Measurements from ENCODE around the gene TCP11. TPM values are rescaled to one million over a fixed set of nuclear protein-coding genes. Genes with fewer than 3 reads are reported as not detected.

Gene TCP11
- total and polyA plus RNA-seq, 4 donors = 0.16 to 1.7 (median 0.56) TPM

DNA sequence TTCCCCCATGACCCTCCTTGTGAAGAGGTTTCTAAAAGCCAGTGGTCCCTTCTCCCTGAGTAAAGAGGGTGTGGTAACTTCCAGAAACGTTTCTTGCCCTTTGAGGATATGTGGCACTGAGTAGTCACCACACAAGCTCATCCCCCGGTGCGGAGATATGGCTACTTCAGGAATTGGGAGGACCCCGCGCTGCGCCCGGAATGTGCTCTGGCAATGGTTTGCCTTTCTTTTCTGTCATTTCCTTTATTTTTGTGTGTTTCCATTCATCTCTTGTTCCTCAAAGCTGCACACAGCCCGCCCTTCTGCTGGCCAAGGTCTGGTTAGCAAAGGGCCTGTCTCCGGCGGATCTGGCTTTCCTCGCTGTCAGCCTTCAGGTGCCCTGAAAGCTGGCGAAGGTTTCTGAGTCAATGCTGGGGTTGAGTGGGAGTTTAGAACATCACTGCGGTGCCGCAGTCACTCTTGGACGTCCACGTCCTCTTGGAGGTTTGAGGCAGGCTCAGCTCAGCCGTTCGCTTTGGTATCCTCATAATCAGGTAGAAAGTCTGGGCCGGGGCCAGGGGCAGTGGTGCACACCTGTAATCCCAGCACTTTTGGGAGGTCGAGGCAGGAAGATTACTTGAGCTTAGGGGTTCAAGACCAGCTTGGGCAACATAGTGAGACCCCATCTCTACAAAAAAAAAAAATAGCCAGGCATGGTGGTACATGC, 67.2 kb downstream of the TCP11 start:
- DNase-seq (no peak), ATAC-seq (ENCODE audit: insufficient read depth, low FRiP score) (no peak)
- peaks cover 0 to 4% (median 0%) of the 10 kb centered on the region in 5 donors for H3K4me1 ChIP-seq (ENCODE audit: control insufficient read depth in 5 of 5, insufficient read depth in 5 of 5, low read length in 5 of 5)
- H3K27me3 ChIP-seq (ENCODE audit: control insufficient read depth in 3 of 3, insufficient read depth in 3 of 3, low read length in 2 of 3) = no peaks in the 10 kb centered on the region
- WGBS, 2 donors = 94 to 96% methylated on average over 20 of the region's 20 CpGs
- no peak overlapping the region for H3K4me3 ChIP-seq
- H3K9me3 ChIP-seq (ENCODE audit: control insufficient read depth in 4 of 4, insufficient read depth in 3 of 4, low read length in 3 of 4) = no peaks in the 10 kb centered on the region
- TF ChIP-seq, protein P1, sequence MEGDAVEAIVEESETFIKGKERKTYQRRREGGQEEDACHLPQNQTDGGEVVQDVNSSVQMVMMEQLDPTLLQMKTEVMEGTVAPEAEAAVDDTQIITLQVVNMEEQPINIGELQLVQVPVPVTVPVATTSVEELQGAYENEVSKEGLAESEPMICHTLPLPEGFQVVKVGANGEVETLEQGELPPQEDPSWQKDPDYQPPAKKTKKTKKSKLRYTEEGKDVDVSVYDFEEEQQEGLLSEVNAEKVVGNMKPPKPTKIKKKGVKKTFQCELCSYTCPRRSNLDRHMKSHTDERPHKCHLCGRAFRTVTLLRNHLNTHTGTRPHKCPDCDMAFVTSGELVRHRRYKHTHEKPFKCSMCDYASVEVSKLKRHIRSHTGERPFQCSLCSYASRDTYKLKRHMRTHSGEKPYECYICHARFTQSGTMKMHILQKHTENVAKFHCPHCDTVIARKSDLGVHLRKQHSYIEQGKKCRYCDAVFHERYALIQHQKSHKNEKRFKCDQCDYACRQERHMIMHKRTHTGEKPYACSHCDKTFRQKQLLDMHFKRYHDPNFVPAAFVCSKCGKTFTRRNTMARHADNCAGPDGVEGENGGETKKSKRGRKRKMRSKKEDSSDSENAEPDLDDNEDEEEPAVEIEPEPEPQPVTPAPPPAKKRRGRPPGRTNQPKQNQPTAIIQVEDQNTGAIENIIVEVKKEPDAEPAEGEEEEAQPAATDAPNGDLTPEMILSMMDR (IDR thresholded peaks at IDR 0.05; ENCODE audit: control extremely low read depth, extremely low read depth) = no peak
- H3K9ac ChIP-seq (ENCODE audit: insufficient read depth in 1 of 2, low read length in 2 of 2) = no peak overlapping the region
- H3K36me3 ChIP-seq (ENCODE audit: control insufficient read depth in 4 of 4, insufficient read depth in 4 of 4, low read length in 4 of 4) = peaks cover 0 to 50% (median 5%) of the 10 kb centered on the region in 4 donors
- H3K27ac ChIP-seq (ENCODE audit: low read depth in 1 of 2, low read length in 1 of 2) = no peak overlapping the region

DNA sequence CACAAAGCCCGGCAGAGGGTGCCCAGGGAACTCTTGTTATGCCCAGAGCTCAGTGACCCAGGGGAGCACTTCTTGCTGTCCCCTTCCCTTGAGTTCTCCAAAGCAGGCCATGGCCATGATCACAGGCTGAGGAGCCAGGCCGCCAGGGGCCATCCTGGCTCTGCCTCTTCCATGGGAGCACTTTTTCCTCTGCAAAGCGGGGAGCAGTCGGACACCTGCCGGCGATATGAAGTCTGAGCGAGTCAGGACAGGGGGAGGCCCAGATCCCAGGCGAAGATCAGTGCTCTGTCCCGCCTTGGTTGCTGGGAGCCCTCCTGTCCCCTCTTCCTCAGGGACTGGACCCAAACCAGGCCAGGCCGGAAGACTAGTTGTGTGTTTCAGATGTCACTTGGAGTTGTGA, 67.9 kb downstream of the TCP11 start:
- DNase-seq = no peak
- TF ChIP-seq, protein P1 (IDR thresholded peaks at IDR 0.05; ENCODE audit: control extremely low read depth, extremely low read depth) = no peak
- no peak for ATAC-seq (ENCODE audit: insufficient read depth, low FRiP score)
- H3K4me3 ChIP-seq = no peak overlapping the region
- H3K4me1 ChIP-seq (ENCODE audit: control insufficient read depth in 5 of 5, insufficient read depth in 5 of 5, low read length in 5 of 5) = peaks cover 0 to 4% (median 0%) of the 10 kb centered on the region in 5 donors
- H3K36me3 ChIP-seq (ENCODE audit: control insufficient read depth in 4 of 4, insufficient read depth in 4 of 4, low read length in 4 of 4) = peaks cover 0 to 48% (median 7%) of the 10 kb centered on the region in 4 donors
- WGBS, 2 donors = 94 to 99% methylated on average over 10 of the region's 10 CpGs
- H3K27me3 ChIP-seq (ENCODE audit: control insufficient read depth in 3 of 3, insufficient read depth in 3 of 3, low read length in 2 of 3) = no peaks in the 10 kb centered on the region
- no peak overlapping the region for H3K27ac ChIP-seq (ENCODE audit: low read depth in 1 of 2, low read length in 1 of 2)
- H3K9ac ChIP-seq (ENCODE audit: insufficient read depth in 1 of 2, low read length in 2 of 2) = no peak overlapping the region
- no peaks in the 10 kb centered on the region for H3K9me3 ChIP-seq (ENCODE audit: control insufficient read depth in 4 of 4, insufficient read depth in 3 of 4, low read length in 3 of 4)

DNA sequence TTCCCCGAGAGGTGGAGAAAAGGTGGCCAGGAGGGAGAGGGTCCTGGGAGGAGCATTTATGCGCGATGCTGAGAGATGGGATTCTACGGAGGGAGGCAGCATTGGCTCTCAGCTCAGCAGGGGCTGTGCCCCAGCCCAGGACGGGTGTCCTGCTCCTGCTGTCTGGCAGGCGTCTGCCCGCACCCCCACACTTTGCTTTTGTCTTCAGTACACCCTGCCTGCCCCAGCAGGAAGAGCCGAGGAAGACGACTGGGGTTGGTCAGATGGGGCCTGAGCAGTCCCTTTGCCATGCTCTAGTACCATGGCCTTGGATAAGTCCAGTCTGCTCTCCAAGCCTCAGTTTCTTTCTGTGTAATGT, 68.5 kb downstream of the TCP11 start:
- ATAC-seq (ENCODE audit: insufficient read depth, low FRiP score) = no peak
- Histone ChIP-seq H3K9me3 (ENCODE audit: control insufficient read depth in 4 of 4, insufficient read depth in 3 of 4, low read length in 3 of 4) (no peaks in the 10 kb centered on the region), H3K9ac (ENCODE audit: insufficient read depth in 1 of 2, low read length in 2 of 2) (no peak overlapping the region), H3K36me3 (ENCODE audit: control insufficient read depth in 4 of 4, insufficient read depth in 4 of 4, low read length in 4 of 4) (peaks cover 0 to 45% (median 8%) of the 10 kb centered on the region in 4 donors), H3K27ac (ENCODE audit: low read depth in 1 of 2, low read length in 1 of 2) (no peak overlapping the region), H3K27me3 (ENCODE audit: control insufficient read depth in 3 of 3, insufficient read depth in 3 of 3, low read length in 2 of 3) (no peaks in the 10 kb centered on the region), H3K4me3 (no peak overlapping the region), H3K4me1 (ENCODE audit: control insufficient read depth in 5 of 5, insufficient read depth in 5 of 5, low read length in 5 of 5) (peaks cover 0 to 4% (median 0%) of the 10 kb centered on the region in 5 donors)
- 84 to 89% methylated on average over 9 of the region's 9 CpGs for WGBS, 2 donors
- no peak for DNase-seq
- TF ChIP-seq, protein P1 (IDR thresholded peaks at IDR 0.05; ENCODE audit: control extremely low read depth, extremely low read depth) = no peak
